OCI-LY1 (cell line): ENCODE measurements around the gene BAIAP2.

Experiments used
- H2AFZ ChIP-seq: fragments of 200-600 bp; sonication (generic), shearing (Covaris generic); 2 replicates; pipeline ENCODE4 v1.6.0; 2014; ENCODE audit warnings: antibody characterized with exemption, mild to moderate bottlenecking, low read length
- H3F3A ChIP-seq: fragments of 200-600 bp; sonication (generic), shearing (Covaris generic); 2 replicates; pipeline ENCODE4 v1.6.0; 2014; ENCODE audit warnings: mild to moderate bottlenecking, antibody characterized with exemption, low read length, moderate library complexity; ENCODE audit not compliant: insufficient read depth
- H3K27ac ChIP-seq: fragments of 200-600 bp; sonication (generic); 2 replicates; pipeline ENCODE4 v1.5.1; 2014; ENCODE audit warnings: low read length, mixed run types, mild to moderate bottlenecking, low read depth; ENCODE audit not compliant: poor library complexity, severe bottlenecking
- H3K27me3 ChIP-seq: fragments of 200-600 bp; sonication (generic); 2 replicates; pipeline ENCODE4 v1.6.0; 2014; ENCODE audit warnings: antibody characterized with exemption, mild to moderate bottlenecking, low read length, moderate library complexity; ENCODE audit not compliant: insufficient read depth
- H3K36me3 ChIP-seq: fragments of 200-600 bp; sonication (generic); 2 replicates; pipeline ENCODE4 v1.6.1; 2014; ENCODE audit warnings: mild to moderate bottlenecking, antibody characterized with exemption, low read length, moderate library complexity, mixed read lengths; ENCODE audit not compliant: insufficient read depth
- H3K4me1 ChIP-seq: fragments of 200-600 bp; sonication (generic); 2 replicates; pipeline ENCODE4 v1.5.1; 2014; ENCODE audit warnings: mild to moderate bottlenecking, low read length, moderate library complexity; ENCODE audit not compliant: insufficient read depth, severe bottlenecking
- H3K4me2 ChIP-seq: fragments of 200-600 bp; sonication (generic), shearing (Covaris generic); 2 replicates; pipeline ENCODE4 v1.6.1; 2014; ENCODE audit warnings: low read length
- H3K4me3 ChIP-seq: fragments of 200-600 bp; sonication (generic); 2 replicates; pipeline ENCODE4 v1.5.1; 2014; ENCODE audit warnings: low read length, low read depth, mild to moderate bottlenecking, mixed read lengths; ENCODE audit not compliant: poor library complexity, severe bottlenecking
- H3K79me2 ChIP-seq: fragments of 200-600 bp; shearing (Covaris generic); 2 replicates; pipeline ENCODE4 v1.6.1; 2016; ENCODE audit warnings: mixed run types, low read length, mixed read lengths; ENCODE audit not compliant: insufficient read depth
- H3K9ac ChIP-seq: fragments of 200-600 bp; sonication (generic), shearing (Covaris generic); 2 replicates; pipeline ENCODE4 v1.6.1; 2014; ENCODE audit warnings: mild to moderate bottlenecking, low read length, mixed read lengths
- H3K9me2 ChIP-seq: fragments of 200-600 bp; sonication (generic), shearing (Covaris generic); 2 replicates; pipeline ENCODE4 v1.6.1; 2014; ENCODE audit warnings: low read depth, mild to moderate bottlenecking, low read length, mixed read lengths
- H3K9me3 ChIP-seq: fragments of 200-600 bp; shearing (Covaris generic); 2 replicates; pipeline ENCODE4 v1.6.1; 2014; ENCODE audit warnings: low read length, mixed read lengths
- H4K20me1 ChIP-seq: fragments of 200-600 bp; sonication (generic), shearing (Covaris generic); 2 replicates; pipeline ENCODE4 v1.6.0; 2016; ENCODE audit warnings: mild to moderate bottlenecking, low read length; ENCODE audit not compliant: insufficient read depth
- EZH2 ChIP-seq: fragments of 200-600 bp; sonication (generic), shearing (Covaris generic); IDR thresholded peaks from 2 replicates; pipeline ENCODE4 v1.8.0; 2017; ENCODE audit warnings: borderline replicate concordance, mixed run types, mild to moderate bottlenecking, antibody characterized with exemption, low read length, moderate library complexity, mixed read lengths
- TF ChIP-seq, protein P1 (sequence below): fragments of 200-600 bp; sonication (generic), shearing (Covaris generic); IDR thresholded peaks from 2 replicates; pipeline ENCODE4 v1.5.1; 2017; ENCODE audit warnings: mild to moderate bottlenecking, antibody characterized with exemption, low read length, moderate library complexity, mixed read lengths

BAIAP2 gene

DNA sequence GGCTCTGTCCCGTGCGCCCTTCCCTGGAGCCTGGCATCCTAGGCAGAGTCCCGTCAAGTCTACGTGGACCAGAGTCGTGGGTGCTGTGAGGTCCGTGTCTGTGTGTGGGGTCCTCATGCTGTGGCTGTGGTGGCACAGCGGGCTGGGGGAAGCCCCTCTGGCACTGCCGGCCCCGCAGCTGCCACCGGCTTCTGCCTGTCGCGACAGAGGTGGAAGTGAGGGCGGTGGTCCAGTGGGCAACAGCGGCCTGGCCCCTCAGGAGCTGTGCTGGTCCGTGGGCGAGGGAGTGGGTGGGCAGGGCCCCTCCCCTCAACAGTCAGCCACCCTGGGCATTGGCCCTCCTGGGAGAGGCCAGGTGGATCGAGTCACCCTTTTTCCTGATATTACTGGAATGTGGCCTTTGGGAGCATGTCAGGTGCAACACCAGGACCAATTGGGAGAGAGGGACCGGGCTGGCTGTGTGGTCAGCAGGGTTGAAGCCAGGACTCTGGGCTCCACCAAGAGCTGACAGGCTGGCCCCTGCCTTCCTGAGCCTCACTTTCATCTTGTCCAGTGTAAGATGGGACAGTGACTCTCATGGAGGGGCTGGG is 11.9 kb downstream of the BAIAP2 start:
- H3K9me3 ChIP-seq = no peaks in the 10 kb centered on the region
- H3F3A ChIP-seq = no peaks in the 10 kb centered on the region
- H3K36me3 ChIP-seq = no peaks in the 10 kb centered on the region
- no peaks in the 10 kb centered on the region for H3K9me2 ChIP-seq
- no peaks in the 10 kb centered on the region for H3K79me2 ChIP-seq
- H3K4me3 ChIP-seq = no peak overlapping the region
- H4K20me1 ChIP-seq = no peaks in the 10 kb centered on the region
- no peaks in the 10 kb centered on the region for H3K4me1 ChIP-seq
- no peak overlapping the region for H3K9ac ChIP-seq
- TF ChIP-seq, protein P1, sequence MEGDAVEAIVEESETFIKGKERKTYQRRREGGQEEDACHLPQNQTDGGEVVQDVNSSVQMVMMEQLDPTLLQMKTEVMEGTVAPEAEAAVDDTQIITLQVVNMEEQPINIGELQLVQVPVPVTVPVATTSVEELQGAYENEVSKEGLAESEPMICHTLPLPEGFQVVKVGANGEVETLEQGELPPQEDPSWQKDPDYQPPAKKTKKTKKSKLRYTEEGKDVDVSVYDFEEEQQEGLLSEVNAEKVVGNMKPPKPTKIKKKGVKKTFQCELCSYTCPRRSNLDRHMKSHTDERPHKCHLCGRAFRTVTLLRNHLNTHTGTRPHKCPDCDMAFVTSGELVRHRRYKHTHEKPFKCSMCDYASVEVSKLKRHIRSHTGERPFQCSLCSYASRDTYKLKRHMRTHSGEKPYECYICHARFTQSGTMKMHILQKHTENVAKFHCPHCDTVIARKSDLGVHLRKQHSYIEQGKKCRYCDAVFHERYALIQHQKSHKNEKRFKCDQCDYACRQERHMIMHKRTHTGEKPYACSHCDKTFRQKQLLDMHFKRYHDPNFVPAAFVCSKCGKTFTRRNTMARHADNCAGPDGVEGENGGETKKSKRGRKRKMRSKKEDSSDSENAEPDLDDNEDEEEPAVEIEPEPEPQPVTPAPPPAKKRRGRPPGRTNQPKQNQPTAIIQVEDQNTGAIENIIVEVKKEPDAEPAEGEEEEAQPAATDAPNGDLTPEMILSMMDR = no peak
- TF ChIP-seq EZH2 = no peak
- no peak overlapping the region for H3K27ac ChIP-seq
- H3K4me2 ChIP-seq = no peak overlapping the region
- no peak overlapping the region for H2AFZ ChIP-seq
- 0 out of 2 replicates have a peak, but pooled peaks cover 10% of the 10 kb centered on the region for H3K27me3 ChIP-seq

- Histone ChIP-seq H3K9me3 (no peaks in the 10 kb centered on the region), H3K27ac (no peak overlapping the region), H3F3A (no peaks in the 10 kb centered on the region), H2AFZ (no peak overlapping the region), H3K4me2 (no peak overlapping the region), H3K4me3 (no peak overlapping the region), H3K9me2 (no peaks in the 10 kb centered on the region), H3K36me3 (no peaks in the 10 kb centered on the region), H4K20me1 (no peaks in the 10 kb centered on the region), H3K79me2 (no peaks in the 10 kb centered on the region), H3K9ac (no peak overlapping the region), H3K4me1 (no peaks in the 10 kb centered on the region), H3K27me3 (0 out of 2 replicates have a peak, but pooled peaks cover 5% of the 10 kb centered on the region)
- TF ChIP-seq, protein P1 = no peak
- TF ChIP-seq EZH2 = no peak
These were observed 13.9 kb downstream of the BAIAP2 start for GRCh38 chr17:81048827-81049371.

DNA sequence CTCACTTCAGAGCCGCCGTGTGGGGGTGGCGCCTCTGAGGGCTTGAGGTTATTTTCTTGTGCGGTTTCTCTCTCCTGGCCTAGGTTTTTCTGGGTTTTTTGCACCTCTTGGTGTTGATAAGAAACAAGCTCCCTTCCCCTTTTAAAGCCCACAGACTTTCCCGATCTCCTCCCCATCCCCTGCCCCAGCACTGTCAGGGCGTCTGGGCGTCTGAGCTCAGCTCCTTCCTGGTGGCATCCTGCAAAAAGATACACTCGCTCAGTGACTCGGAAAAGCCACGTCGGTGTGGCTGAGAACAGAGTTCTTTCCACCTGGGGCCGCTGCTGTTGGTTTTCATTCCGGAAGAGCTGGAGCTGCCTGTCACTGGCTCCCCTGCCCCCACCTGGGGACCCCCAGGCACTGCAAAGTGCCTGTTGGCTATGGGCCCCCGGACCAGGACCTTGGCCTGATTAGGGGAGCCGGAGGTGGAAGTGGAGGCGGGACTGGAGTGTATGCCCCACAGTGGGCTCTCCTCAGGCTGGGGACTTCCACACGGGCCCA is 14.5 kb downstream of the BAIAP2 start:
- Histone ChIP-seq H3K9me3 (no peaks in the 10 kb centered on the region), H3F3A (no peaks in the 10 kb centered on the region), H3K36me3 (no peaks in the 10 kb centered on the region), H4K20me1 (no peaks in the 10 kb centered on the region), H3K27ac (no peak overlapping the region), H3K4me3 (no peak overlapping the region), H3K4me1 (no peaks in the 10 kb centered on the region), H3K9me2 (no peaks in the 10 kb centered on the region), H2AFZ (no peak overlapping the region), H3K4me2 (no peak overlapping the region), H3K27me3 (0 out of 2 replicates have a peak, but pooled peaks cover 5% of the 10 kb centered on the region), H3K9ac (no peak overlapping the region), H3K79me2 (no peaks in the 10 kb centered on the region)
- TF ChIP-seq, protein P1 = no peak
